Right cardiac atrium (tissue), 5 donors: ENCODE measurements around the gene PRKCE. TPM values are rescaled to one million over a fixed set of nuclear protein-coding genes. Genes with fewer than 3 reads are reported as not detected.
A peak's percentile ranks its signal among the peaks of the same experiment; 100 is the strongest.

ENCODE experiments used
- ATAC-seq, 2 donors: fragments of 200-7000 bp; cut with Tn5 transposase; one replicate each; pipeline versions ENCODE4 v1.8.0 to v1.9.1; 2020; ENCODE audit warnings: moderate library complexity in 2 of 2, mild to moderate bottlenecking in 1 of 2
- DNase-seq, 3 donors: peaks; one replicate each; pipeline ENCODE4 v3.0.0-alpha.2; 2020
- H3K27ac ChIP-seq: one replicate; pipeline ENCODE4 v1.5.1; 2013; ENCODE audit warnings: mild to moderate bottlenecking, low read length, control low read depth, moderate library complexity
- H3K27me3 ChIP-seq: one replicate; pipeline ENCODE4 v1.6.1; 2013; ENCODE audit not compliant: control insufficient read depth, insufficient read depth
- H3K4me1 ChIP-seq: one replicate; pipeline ENCODE4 v1.6.1; 2013; ENCODE audit warnings: low read length; ENCODE audit not compliant: control insufficient read depth, insufficient read depth
- H3K4me3 ChIP-seq: one replicate; pipeline ENCODE4 v1.5.1; 2013; ENCODE audit warnings: low read length, control low read depth
- H3K9me3 ChIP-seq: one replicate; pipeline ENCODE4 v1.6.1; 2013; ENCODE audit warnings: low read length; ENCODE audit not compliant: control insufficient read depth
- WGBS: extraction: QIAGEN DNeasy Blood & Tissue Kit; methylation state at CpG from one replicate; pipeline ENCODE4 v1.1.7; 2013; 5-methylcytosine and 5-hydroxymethylcytosine counted together
- intact Hi-C, 4 donors: fragments of 100-400 bp; cut with DNase I; formaldehyde crosslinking; loops; one replicate each; pipeline versions ENCODE4 v1.11.0 to v1.14.0; 2022 to 2023
- polyA plus RNA-seq: library from polyadenylated mRNA; stranded (reverse); fragments of 200-250 nt; gene quantifications from one replicate; pipeline ENCODE4 v1.2.3, GENCODE V29; 2013
- total RNA-seq, 4 donors: library from RNA; stranded (reverse); fragmentation: NEBNext Ultra II Directional; extraction: Animal tissue kit (Norgen Biotek cat#: 25700); gene quantifications; one replicate each; pipeline ENCODE4 v1.2.1, GENCODE V29; 2021
- donor health status: healthy with polysubstance abuse.
- donor health status: DM: no; HTN: yes; CAD: no.
- donor health status: DM: no; HTN: no; CAD: no.
- donor health status: DM: no; HTN: yes; CAD: no; lungs with severe emphysema.
- donor health status: DM: yes; HTN: yes; CAD: no.

Gene PRKCE
- total and polyA plus RNA-seq, 5 donors: 5.5 to 19.7 (median 18.7) TPM

- ATAC-seq (peak in 1 of 2 donors; percentile 29), DNase-seq (no peak)
- Histone ChIP-seq H3K27me3 (no peaks in the 10 kb centered on the region), H3K4me3 (no peak overlapping the region), H3K27ac (no peak overlapping the region), H3K4me1 (peaks cover 3% of the 10 kb centered on the region), H3K9me3 (no peaks in the 10 kb centered on the region)
- WGBS: 56% methylated on average over 3 of the region's 3 CpGs
- intact Hi-C loops: no loop called here
Observed at GRCh38 chr2:45833968-45834344, 182.5 kb downstream of the PRKCE start.

- Histone ChIP-seq H3K27me3 (no peaks in the 10 kb centered on the region), H3K4me3 (no peak overlapping the region), H3K27ac (no peak overlapping the region), H3K9me3 (no peaks in the 10 kb centered on the region), H3K4me1 (peaks cover 3% of the 10 kb centered on the region)
- intact Hi-C loops: no loop called here
- ATAC-seq: no peak
- DNase-seq: no peak
- WGBS: 91% methylated on average over 6 of the region's 6 CpGs
Observed at GRCh38 chr2:45834372-45834771, 182.9 kb downstream of the PRKCE start.

- ATAC-seq (no peak), DNase-seq (no peak)
- H3K9me3 ChIP-seq: no peaks in the 10 kb centered on the region
- intact Hi-C loops: no loop called here
- H3K27me3 ChIP-seq: no peaks in the 10 kb centered on the region
- peaks cover 5% of the 10 kb centered on the region for H3K4me1 ChIP-seq
- H3K4me3 ChIP-seq: no peak overlapping the region
- 95% methylated on average over 5 of the region's 5 CpGs for WGBS
- no peak overlapping the region for H3K27ac ChIP-seq
Observed at GRCh38 chr2:45834858-45835257, 183.4 kb downstream of the PRKCE start.

DNA sequence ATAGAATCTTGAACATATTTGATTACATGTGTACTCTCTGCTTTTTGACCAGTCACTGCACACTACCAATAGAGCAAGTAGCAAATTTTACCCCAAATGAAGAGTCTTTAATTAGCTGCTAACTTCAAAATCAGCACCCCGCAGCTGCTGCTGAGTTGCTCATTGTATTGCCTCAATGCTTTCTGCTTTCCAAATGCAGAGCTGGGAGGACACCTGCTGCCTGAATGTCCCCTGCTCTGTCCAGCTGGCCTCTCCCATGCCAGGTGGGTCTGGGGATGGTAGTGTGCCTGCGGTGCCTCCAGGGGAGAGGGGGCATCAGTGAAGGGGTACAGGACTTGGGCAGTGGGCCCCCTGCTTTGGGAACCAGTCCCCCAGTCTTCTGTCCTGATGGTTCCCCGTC is 184.8 kb downstream of the PRKCE start:
- Histone ChIP-seq H3K4me1 (peaks cover 14% of the 10 kb centered on the region), H3K4me3 (no peak overlapping the region), H3K27ac (no peak overlapping the region), H3K27me3 (no peaks in the 10 kb centered on the region), H3K9me3 (no peaks in the 10 kb centered on the region)
- DNase-seq: no peak
- WGBS: 82% methylated on average over 3 of the region's 3 CpGs
- intact Hi-C loops: no loop called here
- ATAC-seq: no peak

DNA sequence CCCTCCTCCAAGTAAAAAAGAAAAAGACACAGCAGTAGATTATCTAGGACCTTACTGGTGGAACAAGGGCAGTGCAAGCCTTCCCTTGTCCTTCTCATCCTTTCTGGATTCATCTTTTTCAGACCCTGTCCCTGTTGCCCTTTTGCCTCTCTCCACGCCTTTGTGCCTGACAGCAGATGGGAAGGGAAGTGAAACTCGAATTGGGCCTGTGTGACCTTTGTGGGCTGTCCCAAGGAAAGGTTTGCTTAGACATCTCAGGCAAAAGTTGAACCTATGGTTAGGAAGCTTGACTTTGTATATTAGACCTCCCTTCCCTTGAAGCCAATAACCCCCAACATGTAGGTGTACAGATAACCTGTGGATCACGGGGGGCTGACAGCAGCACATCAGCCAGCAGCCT is 185.3 kb downstream of the PRKCE start:
- DNase-seq: no peak
- intact Hi-C loops: no loop called here
- H3K27ac ChIP-seq: no peak overlapping the region
- peaks cover 15% of the 10 kb centered on the region for H3K4me1 ChIP-seq
- 83% methylated on average over 3 of the region's 3 CpGs for WGBS
- no peaks in the 10 kb centered on the region for H3K27me3 ChIP-seq
- no peak overlapping the region for H3K4me3 ChIP-seq
- ATAC-seq: no peak
- H3K9me3 ChIP-seq: no peaks in the 10 kb centered on the region

GRCh38 chr2:45837812-45838341 is 186.4 kb downstream of the PRKCE start:
- DNase-seq (no peak), ATAC-seq (no peak)
- Histone ChIP-seq H3K9me3 (no peaks in the 10 kb centered on the region), H3K27me3 (no peaks in the 10 kb centered on the region), H3K4me1 (peaks cover 16% of the 10 kb centered on the region), H3K4me3 (no peak overlapping the region), H3K27ac (no peak overlapping the region)
- WGBS: 97% methylated on average over 7 of the region's 7 CpGs
- intact Hi-C loops: no loop called here

GRCh38 chr2:45839508-45840251 is 188.2 kb downstream of the PRKCE start:
- Histone ChIP-seq H3K9me3 (no peaks in the 10 kb centered on the region), H3K4me3 (peak overlapping the region; percentile 12), H3K27ac (no peak overlapping the region), H3K4me1 (peaks cover 15% of the 10 kb centered on the region), H3K27me3 (no peaks in the 10 kb centered on the region)
- ATAC-seq (peak; percentile 55 to 57), DNase-seq (peak in 2 of 3 donors; percentile 75 to 79)
- WGBS: 32% methylated on average over 14 of the region's 14 CpGs
- intact Hi-C loops: no loop called here

- 75% methylated on average over 9 of the region's 9 CpGs for WGBS
- H3K4me3 ChIP-seq: no peak overlapping the region
- H3K27ac ChIP-seq: no peak overlapping the region
- H3K4me1 ChIP-seq: peaks cover 15% of the 10 kb centered on the region
- no peaks in the 10 kb centered on the region for H3K9me3 ChIP-seq
- DNase-seq (no peak), ATAC-seq (no peak)
- intact Hi-C loops: no loop called here
- H3K27me3 ChIP-seq: no peaks in the 10 kb centered on the region
Observed at GRCh38 chr2:45840481-45840880, 189.0 kb downstream of the PRKCE start.

DNA sequence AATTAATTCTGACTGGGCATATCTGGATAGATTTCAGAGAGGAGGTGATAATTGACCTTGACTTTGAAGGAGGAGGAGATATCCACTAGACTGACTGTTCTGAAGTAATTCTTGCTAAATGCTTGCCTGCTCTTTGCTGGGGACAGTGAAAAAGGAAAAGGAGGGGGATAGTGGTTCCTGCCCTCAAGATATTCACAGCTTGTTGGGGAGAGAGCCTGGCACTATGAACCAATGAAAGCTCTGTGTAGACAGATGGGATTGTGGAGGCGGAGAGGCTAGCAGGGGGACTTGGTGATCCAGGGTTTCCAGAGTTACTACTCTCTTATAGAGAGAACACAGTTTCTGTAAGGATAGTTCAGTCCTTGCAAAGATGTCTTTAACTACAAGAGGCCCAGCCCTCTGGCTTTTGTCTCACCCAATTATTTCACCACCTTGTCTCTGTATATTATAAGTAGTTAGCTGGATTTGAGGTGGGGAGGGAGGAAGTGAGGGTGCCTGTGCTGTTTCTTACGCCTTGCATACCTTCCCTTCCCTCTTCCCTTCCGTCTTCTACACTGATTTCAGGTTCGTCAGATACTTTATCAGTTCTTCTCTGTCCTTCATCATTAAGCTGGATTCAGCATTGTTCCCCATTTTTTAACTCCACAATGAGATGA is 190.4 kb downstream of the PRKCE start:
- intact Hi-C loops: no loop called here
- H3K27ac ChIP-seq: no peak overlapping the region
- H3K27me3 ChIP-seq: no peaks in the 10 kb centered on the region
- ATAC-seq: no peak
- H3K9me3 ChIP-seq: no peaks in the 10 kb centered on the region
- DNase-seq: no peak
- no peak overlapping the region for H3K4me3 ChIP-seq
- 93% methylated on average over 4 of the region's 4 CpGs for WGBS
- peaks cover 15% of the 10 kb centered on the region for H3K4me1 ChIP-seq

DNA sequence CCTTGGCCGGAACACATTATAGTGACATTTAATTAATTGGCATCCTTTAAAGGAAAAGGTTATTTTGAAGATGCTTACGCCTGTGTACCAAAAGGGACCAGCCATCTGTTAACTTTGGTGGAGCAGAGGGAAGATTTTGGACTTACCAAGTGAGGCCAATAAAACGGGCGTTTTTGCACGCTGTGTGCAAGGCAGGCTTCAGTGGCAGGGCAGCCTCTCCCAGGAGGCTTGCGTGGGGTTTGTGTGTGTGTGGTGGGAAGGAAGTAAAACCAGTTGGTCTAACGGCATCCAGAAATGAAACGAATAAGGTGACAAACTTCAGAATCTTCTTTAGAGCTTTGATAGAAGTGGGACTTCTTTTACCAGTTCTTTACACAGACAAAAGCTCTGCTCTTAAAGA is 191.7 kb downstream of the PRKCE start:
- DNase-seq (no peak), ATAC-seq (no peak)
- Histone ChIP-seq H3K27ac (no peak overlapping the region), H3K4me1 (peaks cover 15% of the 10 kb centered on the region), H3K9me3 (no peaks in the 10 kb centered on the region), H3K4me3 (no peak overlapping the region), H3K27me3 (no peaks in the 10 kb centered on the region)
- intact Hi-C loops: no loop called here
- 74% methylated on average over 8 of the region's 8 CpGs for WGBS

GRCh38 chr2:45844796-45845457 is 193.5 kb downstream of the PRKCE start:
- intact Hi-C loops: no loop called here
- WGBS: 77% methylated on average over 3 of the region's 3 CpGs
- no peak for DNase-seq
- Histone ChIP-seq H3K9me3 (no peaks in the 10 kb centered on the region), H3K27me3 (no peaks in the 10 kb centered on the region), H3K27ac (no peak overlapping the region), H3K4me1 (peaks cover 13% of the 10 kb centered on the region), H3K4me3 (no peak overlapping the region)
- ATAC-seq: no peak
